ENCODE measurements around the gene SLFN5. TPM values are rescaled to one million over a fixed set of nuclear protein-coding genes. Genes with fewer than 3 reads are reported as not detected.
"Not testable (repeated sequence)": the region's sequence is repeated elsewhere in the genome, so short reads cannot be mapped to it uniquely, and the experiment has no call there.

SLFN5 gene
- total and polyA plus RNA-seq, 4 donors, result 8.5 to 51.7 (median 30.8) TPM

DNA sequence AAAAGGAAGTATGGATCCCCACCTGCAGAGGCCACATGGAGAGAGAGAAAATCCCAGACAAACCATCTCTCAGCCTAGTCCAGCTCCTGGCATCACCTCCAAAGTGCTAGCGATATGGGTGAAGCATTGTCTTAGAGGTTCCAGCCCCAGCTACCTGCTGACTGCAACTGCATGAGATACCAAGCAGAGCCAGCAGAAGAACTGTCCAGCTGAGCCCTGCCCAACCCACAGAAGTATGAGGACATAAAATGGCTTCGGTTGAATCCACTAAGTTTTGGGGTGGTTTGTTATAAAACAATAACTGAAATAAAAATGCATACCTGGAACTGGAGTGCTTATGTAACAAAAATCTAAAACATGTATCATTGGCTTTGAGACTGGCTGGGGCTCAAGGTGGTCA lies 20.4 kb upstream of the SLFN5 start:
- TF ChIP-seq, protein P1, sequence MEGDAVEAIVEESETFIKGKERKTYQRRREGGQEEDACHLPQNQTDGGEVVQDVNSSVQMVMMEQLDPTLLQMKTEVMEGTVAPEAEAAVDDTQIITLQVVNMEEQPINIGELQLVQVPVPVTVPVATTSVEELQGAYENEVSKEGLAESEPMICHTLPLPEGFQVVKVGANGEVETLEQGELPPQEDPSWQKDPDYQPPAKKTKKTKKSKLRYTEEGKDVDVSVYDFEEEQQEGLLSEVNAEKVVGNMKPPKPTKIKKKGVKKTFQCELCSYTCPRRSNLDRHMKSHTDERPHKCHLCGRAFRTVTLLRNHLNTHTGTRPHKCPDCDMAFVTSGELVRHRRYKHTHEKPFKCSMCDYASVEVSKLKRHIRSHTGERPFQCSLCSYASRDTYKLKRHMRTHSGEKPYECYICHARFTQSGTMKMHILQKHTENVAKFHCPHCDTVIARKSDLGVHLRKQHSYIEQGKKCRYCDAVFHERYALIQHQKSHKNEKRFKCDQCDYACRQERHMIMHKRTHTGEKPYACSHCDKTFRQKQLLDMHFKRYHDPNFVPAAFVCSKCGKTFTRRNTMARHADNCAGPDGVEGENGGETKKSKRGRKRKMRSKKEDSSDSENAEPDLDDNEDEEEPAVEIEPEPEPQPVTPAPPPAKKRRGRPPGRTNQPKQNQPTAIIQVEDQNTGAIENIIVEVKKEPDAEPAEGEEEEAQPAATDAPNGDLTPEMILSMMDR (IDR thresholded peaks at IDR 0.05; ENCODE audit: control extremely low read depth, extremely low read depth), result no peak
- no peaks in the 10 kb centered on the region for H3K36me3 ChIP-seq (ENCODE audit: control insufficient read depth in 4 of 4, insufficient read depth in 4 of 4, low read length in 4 of 4)
- H3K9ac ChIP-seq (ENCODE audit: insufficient read depth in 1 of 2, low read length in 2 of 2), result no peak overlapping the region
- peaks cover 0 to 2% (median 0%) of the 10 kb centered on the region in 5 donors for H3K4me1 ChIP-seq (ENCODE audit: control insufficient read depth in 5 of 5, insufficient read depth in 5 of 5, low read length in 5 of 5)
- no peak overlapping the region for H3K27ac ChIP-seq (ENCODE audit: low read depth in 1 of 2, low read length in 1 of 2)
- H3K27me3 ChIP-seq (ENCODE audit: control insufficient read depth in 3 of 3, insufficient read depth in 3 of 3, low read length in 2 of 3), result peaks cover 0 to 10% (median 3%) of the 10 kb centered on the region in 3 donors
- DNase-seq (no peak), ATAC-seq (ENCODE audit: insufficient read depth, low FRiP score) (no peak)
- WGBS, 2 donors, result 98% methylated on average over 2 of the region's 2 CpGs
- no peak overlapping the region for H3K4me3 ChIP-seq
- H3K9me3 ChIP-seq (ENCODE audit: control insufficient read depth in 4 of 4, insufficient read depth in 3 of 4, low read length in 3 of 4), result peaks cover 0 to 5% (median 0%) of the 10 kb centered on the region in 4 donors

DNA sequence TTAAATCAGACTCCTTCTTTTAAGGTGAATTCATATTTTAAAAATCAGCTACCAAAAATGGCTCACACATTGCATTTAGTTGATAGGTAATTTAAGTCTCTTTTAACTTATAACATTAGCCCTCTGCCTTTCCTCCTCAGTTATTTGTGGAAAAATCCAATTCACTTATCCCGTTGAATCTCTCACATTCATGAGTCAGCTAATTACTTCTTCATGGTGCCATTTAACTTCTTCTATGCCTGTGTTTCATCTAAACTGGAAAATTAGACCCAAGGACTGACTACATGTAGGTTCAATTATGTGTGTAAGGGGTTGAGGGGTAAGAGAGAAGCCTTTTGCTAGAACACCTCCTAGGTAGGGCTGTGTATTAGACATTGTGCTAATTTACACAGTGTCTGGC lies 18.4 kb upstream of the SLFN5 start:
- Histone ChIP-seq H3K4me1 (ENCODE audit: control insufficient read depth in 5 of 5, insufficient read depth in 5 of 5, low read length in 5 of 5) (peaks cover 0 to 2% (median 0%) of the 10 kb centered on the region in 5 donors), H3K4me3 (no peak overlapping the region), H3K27ac (ENCODE audit: low read depth in 1 of 2, low read length in 1 of 2) (no peak overlapping the region), H3K9ac (ENCODE audit: insufficient read depth in 1 of 2, low read length in 2 of 2) (no peak overlapping the region), H3K9me3 (ENCODE audit: control insufficient read depth in 4 of 4, insufficient read depth in 3 of 4, low read length in 3 of 4) (peaks cover 0 to 5% (median 0%) of the 10 kb centered on the region in 4 donors), H3K36me3 (ENCODE audit: control insufficient read depth in 4 of 4, insufficient read depth in 4 of 4, low read length in 4 of 4) (no peaks in the 10 kb centered on the region), H3K27me3 (ENCODE audit: control insufficient read depth in 3 of 3, insufficient read depth in 3 of 3, low read length in 2 of 3) (peaks cover 0 to 13% (median 3%) of the 10 kb centered on the region in 3 donors)
- no peak for DNase-seq
- TF ChIP-seq, protein P1 (IDR thresholded peaks at IDR 0.05; ENCODE audit: control extremely low read depth, extremely low read depth), result no peak
- ATAC-seq (ENCODE audit: insufficient read depth, low FRiP score), result no peak
- WGBS, 2 donors, result 42 to 55% methylated on average over 1 of the region's 1 CpG

DNA sequence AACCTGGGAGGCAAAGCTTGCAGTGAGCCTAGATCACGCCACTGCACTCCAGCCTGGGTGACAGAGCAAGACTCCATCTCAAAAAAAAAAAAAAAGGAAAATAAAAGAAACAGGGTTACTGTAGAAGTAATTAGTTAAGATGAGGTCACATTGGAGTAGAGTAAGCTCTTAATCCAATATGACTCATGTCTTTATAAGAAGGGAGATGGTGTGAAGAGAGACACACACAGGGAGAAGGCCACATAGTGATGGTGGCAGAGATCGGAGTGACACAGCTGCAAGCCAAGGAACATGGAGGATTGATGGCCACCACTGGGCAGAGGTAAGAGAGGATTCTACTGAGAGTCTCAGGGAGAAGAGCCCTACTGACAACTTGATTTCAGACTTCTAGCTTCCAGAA lies 15.3 kb upstream of the SLFN5 start:
- H3K27me3 ChIP-seq (ENCODE audit: control insufficient read depth in 3 of 3, insufficient read depth in 3 of 3, low read length in 2 of 3), result peaks cover 0 to 12% (median 0%) of the 10 kb centered on the region in 3 donors
- H3K4me1 ChIP-seq (ENCODE audit: control insufficient read depth in 5 of 5, insufficient read depth in 5 of 5, low read length in 5 of 5), result no peaks in the 10 kb centered on the region
- no peak overlapping the region for H3K9ac ChIP-seq (ENCODE audit: insufficient read depth in 1 of 2, low read length in 2 of 2)
- no peak overlapping the region for H3K27ac ChIP-seq (ENCODE audit: low read depth in 1 of 2, low read length in 1 of 2)
- WGBS, 2 donors, result 95 to 98% methylated on average over 2 of the region's 2 CpGs
- no peaks in the 10 kb centered on the region for H3K36me3 ChIP-seq (ENCODE audit: control insufficient read depth in 4 of 4, insufficient read depth in 4 of 4, low read length in 4 of 4)
- DNase-seq (no peak), ATAC-seq (ENCODE audit: insufficient read depth, low FRiP score) (no peak)
- H3K9me3 ChIP-seq (ENCODE audit: control insufficient read depth in 4 of 4, insufficient read depth in 3 of 4, low read length in 3 of 4), result peaks cover 0 to 2% (median 0%) of the 10 kb centered on the region in 4 donors
- no peak overlapping the region for H3K4me3 ChIP-seq
- TF ChIP-seq, protein P1 (IDR thresholded peaks at IDR 0.05; ENCODE audit: control extremely low read depth, extremely low read depth), result no peak

DNA sequence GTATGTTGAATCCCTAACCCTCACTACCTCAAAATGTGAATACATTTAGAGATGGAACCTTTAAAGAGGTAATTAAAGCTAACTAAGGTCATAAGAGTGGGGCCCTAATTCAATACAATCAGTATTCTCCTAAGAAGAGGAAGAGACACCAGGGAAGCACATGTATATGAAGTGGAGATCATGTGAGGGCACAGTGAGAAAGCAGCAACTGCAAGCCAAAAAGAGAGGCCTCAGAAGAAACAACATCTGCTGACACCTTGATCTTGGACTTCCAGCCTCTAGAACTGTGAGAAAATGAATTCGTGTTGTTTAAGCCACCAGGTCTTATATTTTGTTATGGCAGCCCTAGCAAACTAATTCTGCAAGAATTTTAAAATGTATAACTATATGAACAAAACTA lies 13.2 kb upstream of the SLFN5 start:
- Histone ChIP-seq H3K9me3 (ENCODE audit: control insufficient read depth in 4 of 4, insufficient read depth in 3 of 4, low read length in 3 of 4) (peaks cover 0 to 2% (median 0%) of the 10 kb centered on the region in 4 donors), H3K27ac (ENCODE audit: low read depth in 1 of 2, low read length in 1 of 2) (no peak overlapping the region), H3K36me3 (ENCODE audit: control insufficient read depth in 4 of 4, insufficient read depth in 4 of 4, low read length in 4 of 4) (no peaks in the 10 kb centered on the region), H3K4me3 (no peak overlapping the region), H3K27me3 (ENCODE audit: control insufficient read depth in 3 of 3, insufficient read depth in 3 of 3, low read length in 2 of 3) (peaks cover 0 to 7% (median 0%) of the 10 kb centered on the region in 3 donors), H3K9ac (ENCODE audit: insufficient read depth in 1 of 2, low read length in 2 of 2) (no peak overlapping the region), H3K4me1 (ENCODE audit: control insufficient read depth in 5 of 5, insufficient read depth in 5 of 5, low read length in 5 of 5) (no peaks in the 10 kb centered on the region)
- TF ChIP-seq, protein P1 (IDR thresholded peaks at IDR 0.05; ENCODE audit: control extremely low read depth, extremely low read depth), result no peak
- DNase-seq (no peak), ATAC-seq (ENCODE audit: insufficient read depth, low FRiP score) (no peak)
- WGBS, 2 donors, result 88 to 96% methylated on average over 1 of the region's 1 CpG

DNA sequence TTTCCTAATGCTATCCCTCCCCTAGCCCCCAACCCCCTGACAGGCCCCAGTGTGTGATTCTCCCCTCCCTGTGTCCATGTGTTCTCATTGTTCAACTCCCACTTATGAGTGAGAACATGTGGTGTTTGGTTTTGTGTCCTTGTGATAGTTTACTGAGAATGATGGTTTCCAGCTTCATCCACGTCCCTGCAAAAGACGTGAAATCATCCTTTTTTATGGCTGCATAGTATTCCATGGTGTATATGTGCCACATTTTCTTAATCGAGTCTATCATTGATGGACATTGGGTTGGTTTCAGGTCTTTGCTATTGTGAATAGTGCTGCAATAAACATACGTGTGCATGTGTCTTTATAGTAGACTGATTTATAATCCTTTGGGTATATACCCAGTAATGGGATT lies 8.6 kb upstream of the SLFN5 start:
- H3K36me3 ChIP-seq (ENCODE audit: control insufficient read depth in 4 of 4, insufficient read depth in 4 of 4, low read length in 4 of 4); DNase-seq; H3K27ac ChIP-seq (ENCODE audit: low read depth in 1 of 2, low read length in 1 of 2); H3K27me3 ChIP-seq (ENCODE audit: control insufficient read depth in 3 of 3, insufficient read depth in 3 of 3, low read length in 2 of 3); H3K4me1 ChIP-seq (ENCODE audit: control insufficient read depth in 5 of 5, insufficient read depth in 5 of 5, low read length in 5 of 5); ATAC-seq (ENCODE audit: insufficient read depth, low FRiP score); H3K9me3 ChIP-seq (ENCODE audit: control insufficient read depth in 4 of 4, insufficient read depth in 3 of 4, low read length in 3 of 4); H3K4me3 ChIP-seq; H3K9ac ChIP-seq (ENCODE audit: insufficient read depth in 1 of 2, low read length in 2 of 2): not testable (repeated sequence)
- WGBS, 2 donors, result 93% methylated on average over 4 of the region's 4 CpGs

Measured in lung (tissue), 12 donors.